Measurements from ENCODE around the gene GPR179. TPM values are rescaled to one million over a fixed set of nuclear protein-coding genes. Genes with fewer than 3 reads are reported as not detected.

The GPR179 gene
- total RNA-seq, 1 donor from 2014 or later, result not detected

- DNase-seq (ENCODE audit: extremely low spot score in 2 of 2), result no peak
- Histone ChIP-seq H3K4me1 (peaks cover 22% of the 10 kb centered on the region), H3K9me3 (no peaks in the 10 kb centered on the region), H3K27me3 (no peaks in the 10 kb centered on the region), H3K4me3 (no peak overlapping the region), H3K27ac (no peak overlapping the region), H3K36me3 (peaks cover 0 to 24% of the 10 kb centered on the region in 2 donors)
- intact Hi-C loops (cut with DNase I), result no loop called here
- TF ChIP-seq POLR2A (IDR thresholded peaks at IDR 0.05) (no peak), POLR2AphosphoS5 (IDR thresholded peaks at IDR 0.05; ENCODE audit: insufficient read depth in 1 of 2, low read depth in 1 of 2) (no peak), CTCF (IDR thresholded peaks at IDR 0.05) (no peak)
These were observed 19.3 kb upstream of the GPR179 start for GRCh38 chr17:38363016-38363415.

GRCh38 chr17:38361694-38362465 lies 18.1 kb upstream of the GPR179 start:
- no peaks in the 10 kb centered on the region for H3K9me3 ChIP-seq
- H3K27me3 ChIP-seq, result no peaks in the 10 kb centered on the region
- DNase-seq (ENCODE audit: extremely low spot score in 2 of 2), result no peak
- H3K4me3 ChIP-seq, result no peak overlapping the region
- intact Hi-C loops (cut with DNase I), result no loop called here
- H3K27ac ChIP-seq, result no peak overlapping the region
- peaks cover 0 to 12% of the 10 kb centered on the region in 2 donors for H3K36me3 ChIP-seq
- H3K4me1 ChIP-seq, result peaks cover 33% of the 10 kb centered on the region
- TF ChIP-seq POLR2A (IDR thresholded peaks at IDR 0.05) (no peak), POLR2AphosphoS5 (IDR thresholded peaks at IDR 0.05; ENCODE audit: insufficient read depth in 1 of 2, low read depth in 1 of 2) (no peak), CTCF (IDR thresholded peaks at IDR 0.05) (no peak)

GRCh38 chr17:38358586-38359513 lies 15.1 kb upstream of the GPR179 start:
- peaks cover 64% of the 10 kb centered on the region for H3K4me1 ChIP-seq
- no peaks in the 10 kb centered on the region for H3K27me3 ChIP-seq
- H3K9me3 ChIP-seq, result no peaks in the 10 kb centered on the region
- peak overlapping the region; percentile 51 for H3K27ac ChIP-seq
- TF ChIP-seq CTCF (IDR thresholded peaks at IDR 0.05), result no peak
- TF ChIP-seq POLR2AphosphoS5 (IDR thresholded peaks at IDR 0.05; ENCODE audit: insufficient read depth in 1 of 2, low read depth in 1 of 2), result no peak
- no peak for TF ChIP-seq POLR2A (IDR thresholded peaks at IDR 0.05)
- DNase-seq (ENCODE audit: extremely low spot score in 2 of 2), result no peak
- H3K4me3 ChIP-seq, result no peak overlapping the region
- peaks cover 0 to 3% of the 10 kb centered on the region in 2 donors for H3K36me3 ChIP-seq
- intact Hi-C loops (cut with DNase I), result no loop called here

- Histone ChIP-seq H3K9me3 (no peaks in the 10 kb centered on the region), H3K4me1 (peaks cover 76% of the 10 kb centered on the region), H3K27me3 (no peaks in the 10 kb centered on the region), H3K36me3 (no peaks in the 10 kb centered on the region), H3K27ac (peak overlapping the region; percentile 51), H3K4me3 (no peak overlapping the region)
- no peak for DNase-seq (ENCODE audit: extremely low spot score in 2 of 2)
- TF ChIP-seq POLR2AphosphoS5 (IDR thresholded peaks at IDR 0.05; ENCODE audit: insufficient read depth in 1 of 2, low read depth in 1 of 2) (peak in 1 of 2 donors; percentile 23), POLR2A (IDR thresholded peaks at IDR 0.05) (no peak)
- intact Hi-C loops (cut with DNase I), result no loop called here
These were observed 13.8 kb upstream of the GPR179 start for GRCh38 chr17:38357486-38358123.

- Histone ChIP-seq H3K36me3 (no peaks in the 10 kb centered on the region), H3K27ac (no peak overlapping the region), H3K4me3 (no peak overlapping the region), H3K9me3 (no peaks in the 10 kb centered on the region), H3K4me1 (peaks cover 73% of the 10 kb centered on the region), H3K27me3 (no peaks in the 10 kb centered on the region)
- intact Hi-C loops (cut with DNase I), result no loop called here
- TF ChIP-seq POLR2A (IDR thresholded peaks at IDR 0.05) (no peak), CTCF (IDR thresholded peaks at IDR 0.05) (no peak), POLR2AphosphoS5 (IDR thresholded peaks at IDR 0.05; ENCODE audit: insufficient read depth in 1 of 2, low read depth in 1 of 2) (no peak)
- no peak for DNase-seq (ENCODE audit: extremely low spot score in 2 of 2)
These were observed 11.5 kb upstream of the GPR179 start for GRCh38 chr17:38355251-38355650.

All from vagina (tissue), 2 donors.